B cell (primary cell): ENCODE data around the gene RHOT2. TPM values are rescaled to one million over a fixed set of nuclear protein-coding genes. Genes with fewer than 3 reads are reported as not detected.

Source experiments
- ATAC-seq: fragments of 200-7000 bp; cut with Tn5 transposase; one replicate; pipeline ENCODE4 v1.10.0; 2021; ENCODE audit warnings: low read depth, mild to moderate bottlenecking, moderate number of reproducible peaks, moderate library complexity
- CTCF ChIA-PET: fragments of 350-600 bp; sonication (Branson Sonifier 250); formaldehyde crosslinking; loops from one replicate; lab custom pipeline; 2021; ENCODE audit warnings: antibody characterized with exemption, inconsistent platforms; lab: Charles Lee
- POLR2A ChIA-PET: fragments of 350-600 bp; sonication (Branson Sonifier 250); formaldehyde crosslinking; loops from one replicate; lab custom pipeline; 2021; ENCODE audit warnings: antibody characterized with exemption; lab: Charles Lee
- DNase-seq: peaks from one replicate; pipeline ENCODE4 v3.0.0; 2013
- H2AFZ ChIP-seq: 2 replicates; pipeline ENCODE4 v1.6.1; 2012; ENCODE audit warnings: mild to moderate bottlenecking, low read depth, low read length; ENCODE audit not compliant: insufficient read depth, poor library complexity, severe bottlenecking
- H3K27ac ChIP-seq, 2 donors: 1 replicate in 1 of 2; 2 replicates in 1 of 2; pipeline ENCODE4 v1.5.1; 2012 to 2013; ENCODE audit warnings: low read length in 2 of 2, mild to moderate bottlenecking in 2 of 2, moderate library complexity in 1 of 2
- H3K27me3 ChIP-seq, 4 experiments: fragments of 200-600 bp in 1 of 4; sonication (generic) in 1 of 4; replicated peaks in 1 of 4; 1 replicate in 2 of 4; 2 replicates in 2 of 4; pipeline versions ENCODE4 v1.6.1 to v1.7.0; 2013 to 2016; ENCODE audit warnings: low read length in 3 of 4, mild to moderate bottlenecking in 2 of 4, mixed read lengths in 1 of 4, moderate library complexity in 1 of 4; ENCODE audit not compliant: insufficient read depth in 4 of 4, control insufficient read depth in 3 of 4; ENCODE audit errors: control extremely low read depth in 1 of 4
- H3K36me3 ChIP-seq, 2 experiments: replicated peaks in 1 of 2; 1 replicate in 1 of 2; 2 replicates in 1 of 2; pipeline versions ENCODE4 v1.6.1 to v1.7.1; 2013; ENCODE audit warnings: low read length in 1 of 2; ENCODE audit not compliant: insufficient read depth in 2 of 2, control insufficient read depth in 1 of 2; ENCODE audit errors: control extremely low read depth in 1 of 2, extremely low read depth in 1 of 2
- H3K4me1 ChIP-seq, 2 donors: fragments of 200-600 bp in 1 of 2; sonication (generic) in 1 of 2; 1 replicate in 1 of 2; 2 replicates in 1 of 2; pipeline versions ENCODE4 v1.5.1 to v1.6.1; 2013 to 2017; ENCODE audit warnings: low read length in 2 of 2; ENCODE audit not compliant: control insufficient read depth in 2 of 2, insufficient read depth in 2 of 2
- H3K4me2 ChIP-seq: replicated peaks from 2 replicates; pipeline ENCODE3; 2012; ENCODE audit warnings: mild to moderate bottlenecking, low read depth, low read length; ENCODE audit not compliant: poor library complexity, severe bottlenecking
- H3K4me3 ChIP-seq, 5 experiments: fragments of 200-600 bp in 1 of 5; sonication (generic) in 1 of 5; 1 replicate in 3 of 5; 2 replicates in 2 of 5; pipeline versions ENCODE4 v1.5.1 to v1.7.0; 2011 to 2016; ENCODE audit warnings: low read length in 4 of 5, mild to moderate bottlenecking in 4 of 5, low read depth in 2 of 5, control low read depth in 1 of 5, moderate library complexity in 1 of 5; ENCODE audit not compliant: insufficient read depth in 1 of 5; ENCODE audit errors: control extremely low read depth in 1 of 5, extremely low read depth in 1 of 5
- H3K79me2 ChIP-seq: fragments of 200-600 bp; sonication (generic); one replicate; pipeline ENCODE4 v1.6.0; 2016; ENCODE audit warnings: low read length; ENCODE audit not compliant: control insufficient read depth, insufficient read depth
- H3K9ac ChIP-seq: fragments of 200-600 bp; sonication (generic); 2 replicates; pipeline ENCODE4 v1.6.1; 2017; ENCODE audit warnings: mild to moderate bottlenecking, low read length, moderate library complexity
- H3K9me3 ChIP-seq, 3 donors: one replicate each; pipeline versions ENCODE4 v1.6.1 to v1.7.1; 2013; ENCODE audit warnings: low read length in 2 of 3; ENCODE audit not compliant: control insufficient read depth in 2 of 3, insufficient read depth in 1 of 3; ENCODE audit errors: control extremely low read depth in 1 of 3
- H4K20me1 ChIP-seq: 2 replicates; pipeline ENCODE4 v1.6.0; 2012; ENCODE audit warnings: mild to moderate bottlenecking, low read length; ENCODE audit not compliant: insufficient read depth, control insufficient read depth, poor library complexity, severe bottlenecking
- H3K27ac Mint-ChIP-seq: one replicate; pipeline ENCODE4 v1.8.0; 2021; ENCODE audit warnings: mixed read lengths
- H3K27me3 Mint-ChIP-seq: one replicate; pipeline ENCODE4 v1.8.0; 2021; ENCODE audit warnings: mixed read lengths
- H3K4me1 Mint-ChIP-seq: one replicate; pipeline ENCODE4 v1.8.0; 2021; ENCODE audit warnings: mixed read lengths
- H3K4me3 Mint-ChIP-seq: one replicate; pipeline ENCODE4 v1.8.0; 2021; ENCODE audit warnings: mixed read lengths
- H3K9me3 Mint-ChIP-seq: one replicate; pipeline ENCODE4 v1.8.0; 2022; ENCODE audit warnings: mixed read lengths; ENCODE audit not compliant: insufficient read depth
- EZH2 ChIP-seq: IDR thresholded peaks from 2 replicates; pipeline ENCODE4 v1.6.1; 2012; ENCODE audit warnings: borderline replicate concordance, low read depth, mild to moderate bottlenecking, moderate library complexity, low read length; ENCODE audit not compliant: insufficient read depth, poor library complexity, severe bottlenecking
- WGBS: methylation state at CpG from one replicate; pipeline ENCODE4 v1.1.5; 2013; ENCODE audit warnings: missing lambda C conversion rate; ENCODE audit not compliant: insufficient coverage; 5-methylcytosine and 5-hydroxymethylcytosine counted together
- intact Hi-C: fragments of 100-400 bp; cut with micrococcal nuclease; formaldehyde crosslinking; loops from one replicate; pipeline ENCODE4 v1.10.0; 2022
- polyA plus RNA-seq: library from polyadenylated mRNA; depleted of rRNA; stranded (reverse); fragments of >200 nt; gene quantifications from 2 replicates; pipeline ENCODE4 v1.2.3, GENCODE V29; 2012
- total RNA-seq, 2 donors: library from RNA; stranded (reverse); fragments of 120-200 nt in 1 of 2; gene quantifications; 1 replicate in 1 of 2; 2 replicates in 1 of 2; pipeline versions ENCODE4 v1.2.3 to v1.2.4, GENCODE V29; 2013 to 2022
- TF ChIP-seq, protein P1 (sequence below): fragments of 200-600 bp; IDR thresholded peaks from one replicate; pipeline ENCODE4 v1.8.0; 2022; ENCODE audit warnings: antibody characterized with exemption, mild to moderate bottlenecking

Gene RHOT2
- total and polyA plus RNA-seq, 2 donors (not counting 1 experiment from before 2014, with no cell fraction given) = 207 to 461 TPM

GRCh38 chr16:681746-682427 is 14.0 kb downstream of the RHOT2 start:
- peaks cover 0 to 24% of the 10 kb centered on the region in 2 experiments for H3K36me3 ChIP-seq
- no peak overlapping the region for H3K27ac ChIP-seq
- 86% methylated on average over 26 of the region's 28 CpGs for WGBS
- H3K27ac Mint-ChIP-seq = peak overlapping the region; percentile 65
- H3K4me1 ChIP-seq = peaks cover 28 to 61% of the 10 kb centered on the region in 2 donors
- DNase-seq (no peak), ATAC-seq (no peak)
- no peak for TF ChIP-seq EZH2
- H2AFZ ChIP-seq = no peak overlapping the region
- peak overlapping the region; percentile 80 for H3K4me3 Mint-ChIP-seq
- H3K27me3 ChIP-seq = peaks cover 0 to 5% (median 2%) of the 10 kb centered on the region in 4 experiments
- peak overlapping the region; percentile 99 for H3K4me2 ChIP-seq
- no peaks in the 10 kb centered on the region for H3K9me3 ChIP-seq
- no peak overlapping the region for H3K4me3 ChIP-seq
- ChIA-PET CTCF (interaction anchor here (1.2 to 1.4 kb wide), 2 partner anchors 14 to 45 kb away, joined by 3 to 7 read pairs; partner anchors contain the start of genes METTL26 and RHOT2), POLR2A (no interaction called here)
- peaks cover 31% of the 10 kb centered on the region for H4K20me1 ChIP-seq
- H3K9ac ChIP-seq = no peak overlapping the region
- peaks cover 36% of the 10 kb centered on the region for H3K4me1 Mint-ChIP-seq
- H3K79me2 ChIP-seq = peaks cover 37% of the 10 kb centered on the region
- intact Hi-C loops = loop anchor here (5.0 kb wide), 1 partner anchor 40 kb away; the partner anchor contains the start of gene ANTKMT
- H3K9me3 Mint-ChIP-seq = no peaks in the 10 kb centered on the region
- no peaks in the 10 kb centered on the region for H3K27me3 Mint-ChIP-seq

DNA sequence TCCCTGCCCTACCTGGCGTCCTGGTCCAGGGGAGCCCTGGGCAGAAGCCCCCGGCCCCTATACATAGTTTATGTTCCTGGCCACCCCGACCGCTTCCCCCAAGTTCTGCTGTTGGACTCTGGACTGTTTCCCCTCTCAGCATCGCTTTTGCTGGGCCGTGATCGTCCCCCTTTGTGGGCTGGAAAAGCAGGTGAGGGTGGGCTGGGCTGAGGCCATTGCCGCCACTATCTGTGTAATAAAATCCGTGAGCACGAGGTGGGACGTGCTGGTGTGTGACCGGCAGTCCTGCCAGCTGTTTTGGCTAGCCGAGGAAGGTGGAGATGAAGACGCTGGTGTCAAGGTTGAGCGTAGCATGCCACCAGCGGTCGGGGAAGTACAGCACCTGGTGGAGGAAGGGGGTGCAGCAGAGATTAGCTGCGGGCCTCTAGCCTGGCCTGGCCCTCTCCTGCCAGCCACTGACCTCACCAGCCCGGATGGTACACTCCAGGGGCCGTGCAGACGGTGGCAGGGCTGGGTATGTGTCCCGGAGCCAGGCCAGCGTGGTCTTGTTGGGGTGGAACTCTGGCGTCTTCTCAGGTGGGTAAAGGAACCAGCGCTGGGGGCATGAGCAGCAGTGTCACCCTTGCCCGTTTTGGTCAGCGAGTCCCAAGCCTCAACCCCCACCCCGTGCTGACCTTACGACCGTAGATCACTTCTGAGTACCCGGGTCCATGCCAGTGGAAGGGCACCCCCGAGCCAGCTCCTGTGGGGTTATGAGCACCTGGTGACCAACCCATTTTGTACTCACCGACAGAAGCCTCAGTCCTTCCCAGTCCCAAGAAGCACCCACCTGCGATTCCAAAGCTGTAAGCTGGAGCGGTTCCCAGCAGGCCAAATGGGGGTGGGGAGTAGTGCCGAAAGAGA is 14.8 kb downstream of the RHOT2 start:
- no peak overlapping the region for H3K9ac ChIP-seq
- peak overlapping the region; percentile 97 for H3K4me2 ChIP-seq
- peaks cover 0 to 27% of the 10 kb centered on the region in 2 experiments for H3K36me3 ChIP-seq
- no peak overlapping the region for H3K4me3 ChIP-seq
- H3K4me1 ChIP-seq = peaks cover 28 to 56% of the 10 kb centered on the region in 2 donors
- no peak for TF ChIP-seq EZH2
- TF ChIP-seq, protein P1, sequence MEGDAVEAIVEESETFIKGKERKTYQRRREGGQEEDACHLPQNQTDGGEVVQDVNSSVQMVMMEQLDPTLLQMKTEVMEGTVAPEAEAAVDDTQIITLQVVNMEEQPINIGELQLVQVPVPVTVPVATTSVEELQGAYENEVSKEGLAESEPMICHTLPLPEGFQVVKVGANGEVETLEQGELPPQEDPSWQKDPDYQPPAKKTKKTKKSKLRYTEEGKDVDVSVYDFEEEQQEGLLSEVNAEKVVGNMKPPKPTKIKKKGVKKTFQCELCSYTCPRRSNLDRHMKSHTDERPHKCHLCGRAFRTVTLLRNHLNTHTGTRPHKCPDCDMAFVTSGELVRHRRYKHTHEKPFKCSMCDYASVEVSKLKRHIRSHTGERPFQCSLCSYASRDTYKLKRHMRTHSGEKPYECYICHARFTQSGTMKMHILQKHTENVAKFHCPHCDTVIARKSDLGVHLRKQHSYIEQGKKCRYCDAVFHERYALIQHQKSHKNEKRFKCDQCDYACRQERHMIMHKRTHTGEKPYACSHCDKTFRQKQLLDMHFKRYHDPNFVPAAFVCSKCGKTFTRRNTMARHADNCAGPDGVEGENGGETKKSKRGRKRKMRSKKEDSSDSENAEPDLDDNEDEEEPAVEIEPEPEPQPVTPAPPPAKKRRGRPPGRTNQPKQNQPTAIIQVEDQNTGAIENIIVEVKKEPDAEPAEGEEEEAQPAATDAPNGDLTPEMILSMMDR = no peak
- CTCF ChIA-PET = no interaction called here
- H3K9me3 Mint-ChIP-seq = no peaks in the 10 kb centered on the region
- peaks cover 37% of the 10 kb centered on the region for H3K79me2 ChIP-seq
- WGBS = 92% methylated on average over 34 of the region's 36 CpGs
- peaks cover 31% of the 10 kb centered on the region for H4K20me1 ChIP-seq
- H2AFZ ChIP-seq = no peak overlapping the region
- H3K4me1 Mint-ChIP-seq = peaks cover 34% of the 10 kb centered on the region
- POLR2A ChIA-PET = no interaction called here
- intact Hi-C loops = loop anchor here (5.0 kb wide), 1 partner anchor 40 kb away; the partner anchor contains the start of gene ANTKMT
- DNase-seq (no peak), ATAC-seq (no peak)
- H3K27me3 ChIP-seq = no peaks in the 10 kb centered on the region
- no peak overlapping the region for H3K27ac ChIP-seq
- peak overlapping the region; percentile 80 for H3K4me3 Mint-ChIP-seq
- H3K27ac Mint-ChIP-seq = peak overlapping the region; percentile 86
- H3K27me3 Mint-ChIP-seq = no peaks in the 10 kb centered on the region
- no peaks in the 10 kb centered on the region for H3K9me3 ChIP-seq
